Hepatocyte (in vitro differentiated cells): ENCODE results near the gene ARPC1A.

Source experiments
- CTCF ChIP-seq: fragments of 200-600 bp; sonication (generic); IDR thresholded peaks from 2 replicates; pipeline ENCODE4 v1.5.1; 2016; ENCODE audit warnings: antibody characterized with exemption, mild to moderate bottlenecking; ENCODE audit not compliant: poor library complexity
- EZH2 ChIP-seq: fragments of 200-600 bp; sonication (generic); IDR thresholded peaks from 2 replicates; pipeline ENCODE4 v1.6.1; 2016; ENCODE audit warnings: antibody characterized with exemption, mild to moderate bottlenecking, borderline replicate concordance

- TF ChIP-seq CTCF (no peak), EZH2 (no peak)
Measured at GRCh38 chr7:99310004-99310403, 15.7 kb upstream of the ARPC1A start.
